Neural progenitor cell (in vitro differentiated cells): Measurements from ENCODE around the gene KLK2. TPM values are rescaled to one million over a fixed set of nuclear protein-coding genes. Genes with fewer than 3 reads are reported as not detected.
"Not testable (repeated sequence)": the region's sequence is repeated elsewhere in the genome, so short reads cannot be mapped to it uniquely, and the experiment has no call there.

ENCODE experiments used
- DNase-seq: peaks from one replicate; pipeline ENCODE4 v3.0.0-alpha.2; 2016; ENCODE audit warnings: low spot score
- H2AFZ ChIP-seq: fragments of 200-600 bp; sonication (generic); replicated peaks from 2 replicates; pipeline ENCODE4 v1.6.1; 2016; ENCODE audit warnings: antibody characterized with exemption
- H3F3A ChIP-seq: fragments of 200-600 bp; sonication (generic); 2 replicates; pipeline ENCODE4 v1.6.1; 2016; ENCODE audit warnings: antibody characterized with exemption, low read depth
- H3K27ac ChIP-seq: fragments of 200-600 bp; sonication (generic); 2 replicates; pipeline ENCODE4 v1.5.1; 2016; ENCODE audit warnings: mild to moderate bottlenecking
- H3K27me3 ChIP-seq: fragments of 200-600 bp; sonication (generic); 2 replicates; pipeline ENCODE4 v1.6.1; 2016; ENCODE audit warnings: mild to moderate bottlenecking, moderate library complexity
- H3K36me3 ChIP-seq: fragments of 200-600 bp; sonication (generic); 2 replicates; pipeline ENCODE4 v1.5.1; 2016
- H3K4me1 ChIP-seq: fragments of 200-600 bp; sonication (generic); 2 replicates; pipeline ENCODE4 v1.6.1; 2016; ENCODE audit warnings: mixed run types
- H3K4me2 ChIP-seq: fragments of 200-600 bp; sonication (generic); 2 replicates; pipeline ENCODE4 v1.6.1; 2016
- H3K4me3 ChIP-seq: fragments of 200-600 bp; sonication (generic); 2 replicates; pipeline ENCODE4 v1.5.1; 2016
- H3K79me2 ChIP-seq: fragments of 200-600 bp; sonication (generic); 2 replicates; pipeline ENCODE4 v1.6.1; 2016; ENCODE audit warnings: low read depth
- H3K9ac ChIP-seq: fragments of 200-600 bp; sonication (generic); 2 replicates; pipeline ENCODE4 v1.6.1; 2016
- H3K9me3 ChIP-seq: fragments of 200-600 bp; sonication (generic); 2 replicates; pipeline ENCODE4 v1.5.1; 2016; ENCODE audit warnings: low read depth
- H4K20me1 ChIP-seq: fragments of 200-600 bp; sonication (generic); 2 replicates; pipeline ENCODE4 v1.6.1; 2016; ENCODE audit warnings: low read depth
- H3K27ac Mint-ChIP-seq: 3 replicates; pipeline ENCODE4 v1.8.0; 2021; ENCODE audit warnings: mixed read lengths
- H3K27me3 Mint-ChIP-seq: 2 replicates; pipeline ENCODE4 v1.8.0; 2022; ENCODE audit warnings: low read depth, mild to moderate bottlenecking, inconsistent platforms, moderate library complexity, mixed read lengths; ENCODE audit not compliant: insufficient read depth
- H3K36me3 Mint-ChIP-seq: 3 replicates; pipeline ENCODE4 v1.8.0; 2021; ENCODE audit warnings: mixed read lengths
- H3K4me1 Mint-ChIP-seq: 3 replicates; pipeline ENCODE4 v1.8.0; 2021; ENCODE audit warnings: mixed read lengths
- H3K4me3 Mint-ChIP-seq: 3 replicates; pipeline ENCODE4 v1.8.0; 2021; ENCODE audit warnings: mild to moderate bottlenecking, moderate library complexity, mixed read lengths
- H3K9me3 Mint-ChIP-seq: 3 replicates; pipeline ENCODE4 v1.8.0; 2020; ENCODE audit warnings: mixed read lengths
- EZH2 ChIP-seq: fragments of 200-600 bp; sonication (generic); IDR thresholded peaks from 2 replicates; pipeline ENCODE4 v1.6.1; 2017; ENCODE audit warnings: antibody characterized with exemption, mild to moderate bottlenecking, moderate library complexity
- EZH2phosphoT487 ChIP-seq: fragments of 200-600 bp; sonication (generic); IDR thresholded peaks from 2 replicates; pipeline ENCODE4 v1.6.1; 2017; ENCODE audit warnings: antibody characterized with exemption
- total RNA-seq: library from RNA; depleted of rRNA; stranded (reverse); fragments of >200 nt; gene quantifications from 2 replicates; pipeline ENCODE4 v1.2.3, GENCODE V29; 2015; ENCODE audit warnings: low replicate concordance
- TF ChIP-seq, protein P1 (sequence below): fragments of 200-600 bp; sonication (generic); IDR thresholded peaks from 2 replicates; pipeline ENCODE4 v1.5.1; 2017; ENCODE audit warnings: antibody characterized with exemption, mild to moderate bottlenecking

KLK2 gene
- total RNA-seq, 1 donor from 2014 or later = not detected

GRCh38 chr19:50893047-50893736, 20.0 kb downstream of the KLK2 start:
- Histone ChIP-seq H3F3A (no peaks in the 10 kb centered on the region), H3K4me1 (no peaks in the 10 kb centered on the region), H2AFZ (no peak overlapping the region), H3K27me3 (peaks cover 31% of the 10 kb centered on the region), H3K9me3 (no peaks in the 10 kb centered on the region), H3K27ac (no peak overlapping the region), H4K20me1 (no peaks in the 10 kb centered on the region), H3K4me2 (no peak overlapping the region), H3K4me3 (no peak overlapping the region), H3K79me2 (no peaks in the 10 kb centered on the region), H3K36me3 (no peaks in the 10 kb centered on the region), H3K9ac (no peak overlapping the region)
- TF ChIP-seq, protein P1, sequence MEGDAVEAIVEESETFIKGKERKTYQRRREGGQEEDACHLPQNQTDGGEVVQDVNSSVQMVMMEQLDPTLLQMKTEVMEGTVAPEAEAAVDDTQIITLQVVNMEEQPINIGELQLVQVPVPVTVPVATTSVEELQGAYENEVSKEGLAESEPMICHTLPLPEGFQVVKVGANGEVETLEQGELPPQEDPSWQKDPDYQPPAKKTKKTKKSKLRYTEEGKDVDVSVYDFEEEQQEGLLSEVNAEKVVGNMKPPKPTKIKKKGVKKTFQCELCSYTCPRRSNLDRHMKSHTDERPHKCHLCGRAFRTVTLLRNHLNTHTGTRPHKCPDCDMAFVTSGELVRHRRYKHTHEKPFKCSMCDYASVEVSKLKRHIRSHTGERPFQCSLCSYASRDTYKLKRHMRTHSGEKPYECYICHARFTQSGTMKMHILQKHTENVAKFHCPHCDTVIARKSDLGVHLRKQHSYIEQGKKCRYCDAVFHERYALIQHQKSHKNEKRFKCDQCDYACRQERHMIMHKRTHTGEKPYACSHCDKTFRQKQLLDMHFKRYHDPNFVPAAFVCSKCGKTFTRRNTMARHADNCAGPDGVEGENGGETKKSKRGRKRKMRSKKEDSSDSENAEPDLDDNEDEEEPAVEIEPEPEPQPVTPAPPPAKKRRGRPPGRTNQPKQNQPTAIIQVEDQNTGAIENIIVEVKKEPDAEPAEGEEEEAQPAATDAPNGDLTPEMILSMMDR = no peak
- no peak for TF ChIP-seq EZH2
- no peak for TF ChIP-seq EZH2phosphoT487
- no peak for DNase-seq
- no peak overlapping the region for H3K4me3 Mint-ChIP-seq
- no peaks in the 10 kb centered on the region for H3K4me1 Mint-ChIP-seq
- no peaks in the 10 kb centered on the region for H3K36me3 Mint-ChIP-seq
- H3K9me3 Mint-ChIP-seq = peaks cover 7% of the 10 kb centered on the region
- peaks cover 24% of the 10 kb centered on the region for H3K27me3 Mint-ChIP-seq
- no peak overlapping the region for H3K27ac Mint-ChIP-seq

GRCh38 chr19:50894478-50895356, 21.5 kb downstream of the KLK2 start:
- H3K27ac ChIP-seq = no peak overlapping the region
- no peak overlapping the region for H3K4me2 ChIP-seq
- DNase-seq = no peak
- peaks cover 25% of the 10 kb centered on the region for H3K27me3 Mint-ChIP-seq
- H3F3A ChIP-seq = no peaks in the 10 kb centered on the region
- H3K27me3 ChIP-seq = peaks cover 21% of the 10 kb centered on the region
- no peak overlapping the region for H3K4me3 Mint-ChIP-seq
- peaks cover 2% of the 10 kb centered on the region for H3K4me1 Mint-ChIP-seq
- no peaks in the 10 kb centered on the region for H3K79me2 ChIP-seq
- no peak overlapping the region for H3K27ac Mint-ChIP-seq
- no peaks in the 10 kb centered on the region for H3K36me3 ChIP-seq
- no peaks in the 10 kb centered on the region for H4K20me1 ChIP-seq
- H3K4me1 ChIP-seq = no peaks in the 10 kb centered on the region
- TF ChIP-seq, protein P1 = no peak
- TF ChIP-seq EZH2 = no peak
- H3K9me3 Mint-ChIP-seq = peaks cover 7% of the 10 kb centered on the region
- H3K9ac ChIP-seq = no peak overlapping the region
- H3K36me3 Mint-ChIP-seq = no peaks in the 10 kb centered on the region
- H3K4me3 ChIP-seq = no peak overlapping the region
- no peaks in the 10 kb centered on the region for H3K9me3 ChIP-seq
- no peak overlapping the region for H2AFZ ChIP-seq

- not testable (repeated sequence) for H3K4me1 ChIP-seq, H3K9me3 Mint-ChIP-seq, H3K27ac Mint-ChIP-seq, H3K4me2 ChIP-seq, H3K27ac ChIP-seq, H3K9me3 ChIP-seq, H3K79me2 ChIP-seq, DNase-seq, H3K4me3 ChIP-seq, H3K9ac ChIP-seq, H3K36me3 ChIP-seq, H3F3A ChIP-seq, H3K4me1 Mint-ChIP-seq, H2AFZ ChIP-seq, H3K36me3 Mint-ChIP-seq, H4K20me1 ChIP-seq, H3K4me3 Mint-ChIP-seq
- H3K27me3 Mint-ChIP-seq = peaks cover 26% of the 10 kb centered on the region
- peaks cover 13% of the 10 kb centered on the region for H3K27me3 ChIP-seq
These were observed 22.9 kb downstream of the KLK2 start for GRCh38 chr19:50896089-50896590.
